Measurements from ENCODE around the gene RFT1.
A peak's percentile ranks its signal among the peaks of the same experiment; 100 is the strongest.
"Not testable (repeated sequence)": the region's sequence is repeated elsewhere in the genome, so short reads cannot be mapped to it uniquely, and the experiment has no call there.

The RFT1 gene

GRCh38 chr3:53056442-53056841 is 73.8 kb downstream of the RFT1 start:
- DNase-seq: no peak

- not testable (repeated sequence) for DNase-seq
These were observed 76.0 kb downstream of the RFT1 start for GRCh38 chr3:53054233-53054632.

GRCh38 chr3:53051929-53052328 is 78.3 kb downstream of the RFT1 start:
- no peak for DNase-seq

GRCh38 chr3:53049987-53050386 is 80.2 kb downstream of the RFT1 start:
- no peak for DNase-seq

- DNase-seq: peak; percentile 63
These were observed 83.8 kb downstream of the RFT1 start for GRCh38 chr3:53046171-53047170.

GRCh38 chr3:53045518-53046170 is 84.6 kb downstream of the RFT1 start, which contains the start of gene SFMBT1:
TSS of gene SFMBT1 (minus strand) at chr3:53046073. CDS start at chr3:52969128, 76,945 bp downstream.
- peak; percentile 82 for DNase-seq

GRCh38 chr3:53044711-53045517 is 85.3 kb downstream of the RFT1 start:
- peak; percentile 60 for DNase-seq

- DNase-seq: no peak
These were observed 85.9 kb downstream of the RFT1 start for GRCh38 chr3:53044371-53044710.

GRCh38 chr3:53043738-53044137 is 86.5 kb downstream of the RFT1 start:
- DNase-seq: peak; percentile 7

- no peak for DNase-seq
These were observed 87.6 kb downstream of the RFT1 start for GRCh38 chr3:53042651-53043050.

GRCh38 chr3:53040351-53040820 is 89.8 kb downstream of the RFT1 start:
- no peak for DNase-seq

- no peak for DNase-seq
These were observed 90.9 kb downstream of the RFT1 start for GRCh38 chr3:53039376-53039752.

- no peak for DNase-seq
These were observed 91.4 kb downstream of the RFT1 start for GRCh38 chr3:53038679-53039375.
